Measurements from ENCODE around the gene ARHGDIB. TPM values are rescaled to one million over a fixed set of nuclear protein-coding genes. Genes with fewer than 3 reads are reported as not detected.

ARHGDIB gene
- polyA plus RNA-seq, 1 experiment = 31.7 TPM

- no peak for TF ChIP-seq CTCF (IDR thresholded peaks at IDR 0.05; ENCODE audit: insufficient read depth, low read depth, low read length)
Measured at GRCh38 chr12:14928931-14929330, 32.5 kb downstream of the ARHGDIB start.

GRCh38 chr12:14927267-14927666 is 34.1 kb downstream of the ARHGDIB start:
- TF ChIP-seq CTCF (IDR thresholded peaks at IDR 0.05; ENCODE audit: insufficient read depth, low read depth, low read length) = no peak
- no peak for DNase-seq (ENCODE audit: low read depth)
- no peaks in the 10 kb centered on the region for H3K36me3 ChIP-seq (ENCODE audit: control insufficient read depth, insufficient read depth, low read length)
- ChIA-PET CTCF (interaction anchor here (0.6 to 2.2 kb wide), 3 partner anchors 24 to 81 kb away, joined by 3 to 11 read pairs (median 3); no protein-coding TSS in a partner anchor), POLR2A (no interaction called here)
- no peak overlapping the region for H3K4me3 ChIP-seq (ENCODE audit: low read depth, low read length)
- H3K27me3 ChIP-seq (ENCODE audit: control insufficient read depth, insufficient read depth, low read length) = no peaks in the 10 kb centered on the region

More at GRCh38 chr12:14928931-14929330, 32.5 kb downstream of the ARHGDIB start:
- H3K36me3 ChIP-seq (ENCODE audit: control insufficient read depth, insufficient read depth, low read length) = no peaks in the 10 kb centered on the region
- ChIA-PET CTCF (interaction anchor here (0.8 to 2.2 kb wide), 3 partner anchors 66 to 292 kb away, joined by 3 to 11 read pairs (median 7); partner anchors contain the start of gene RERG), POLR2A (interaction anchor here (0.7 kb wide), 1 partner anchor 32 kb away, joined by 3 read pairs; no protein-coding TSS in a partner anchor)
- peak overlapping the region; percentile 9 for H3K4me3 ChIP-seq (ENCODE audit: low read depth, low read length)
- no peaks in the 10 kb centered on the region for H3K27me3 ChIP-seq (ENCODE audit: control insufficient read depth, insufficient read depth, low read length)
- no peak for DNase-seq (ENCODE audit: low read depth)

- H3K27me3 ChIP-seq (ENCODE audit: control insufficient read depth, insufficient read depth, low read length) = no peaks in the 10 kb centered on the region
Measured at GRCh38 chr12:14924541-14924940, 36.9 kb downstream of the ARHGDIB start.

GRCh38 chr12:14923944-14924343 is 37.5 kb downstream of the ARHGDIB start:
- CTCF ChIA-PET = no interaction called here
- no peak for TF ChIP-seq CTCF (IDR thresholded peaks at IDR 0.05; ENCODE audit: insufficient read depth, low read depth, low read length)
- H3K27me3 ChIP-seq (ENCODE audit: control insufficient read depth, insufficient read depth, low read length) = no peaks in the 10 kb centered on the region
- no peaks in the 10 kb centered on the region for H3K36me3 ChIP-seq (ENCODE audit: control insufficient read depth, insufficient read depth, low read length)
- DNase-seq (ENCODE audit: low read depth) = no peak
- H3K4me3 ChIP-seq (ENCODE audit: low read depth, low read length) = no peak overlapping the region
- POLR2A ChIA-PET = no interaction called here

More at GRCh38 chr12:14924541-14924940, 36.9 kb downstream of the ARHGDIB start:
- no peak for DNase-seq (ENCODE audit: low read depth)
- Histone ChIP-seq H3K36me3 (ENCODE audit: control insufficient read depth, insufficient read depth, low read length) (no peaks in the 10 kb centered on the region), H3K4me3 (ENCODE audit: low read depth, low read length) (no peak overlapping the region)
- TF ChIP-seq CTCF (IDR thresholded peaks at IDR 0.05; ENCODE audit: insufficient read depth, low read depth, low read length) = no peak
- ChIA-PET CTCF (no interaction called here), POLR2A (no interaction called here)

- H3K27me3 ChIP-seq (ENCODE audit: control insufficient read depth, insufficient read depth, low read length) = no peaks in the 10 kb centered on the region
- TF ChIP-seq CTCF (IDR thresholded peaks at IDR 0.05; ENCODE audit: insufficient read depth, low read depth, low read length) = no peak
- no peak for DNase-seq (ENCODE audit: low read depth)
- no peaks in the 10 kb centered on the region for H3K36me3 ChIP-seq (ENCODE audit: control insufficient read depth, insufficient read depth, low read length)
- CTCF ChIA-PET = no interaction called here
- no peak overlapping the region for H3K4me3 ChIP-seq (ENCODE audit: low read depth, low read length)
- POLR2A ChIA-PET = no interaction called here
Measured at GRCh38 chr12:14921218-14921617, 40.2 kb downstream of the ARHGDIB start.

Measured in BJ (cell line).